NCI-H526 treated with DMSO at 0.1 percent for 48 hours (cell line): ENCODE measurements around the gene PPM1H.
"Not testable (repeated sequence)": the region's sequence is repeated elsewhere in the genome, so short reads cannot be mapped to it uniquely, and the experiment has no call there.

Source experiments
- DNase-seq: peaks from one replicate; lab custom pipeline; 2025; lab: John Stamatoyannopoulos, UW

Gene PPM1H

DNA sequence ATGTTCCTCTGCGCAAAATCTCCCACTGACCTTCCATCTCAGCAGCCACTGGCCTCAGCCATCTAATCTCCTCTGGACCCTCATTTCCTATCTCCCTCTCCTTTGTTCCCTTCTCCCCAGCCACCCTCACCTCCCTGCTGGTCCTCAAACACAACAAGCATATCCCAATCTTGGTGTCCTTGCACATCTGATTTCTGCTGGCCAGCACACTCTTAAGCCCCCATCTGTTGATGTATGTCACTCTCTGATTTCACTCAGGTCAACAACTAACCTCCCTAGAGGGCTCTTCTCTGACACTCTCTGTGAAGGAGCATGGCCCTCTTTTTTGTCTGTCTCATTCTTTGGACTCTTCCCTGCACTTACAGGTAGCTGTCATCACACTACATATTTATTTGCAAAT lies 25.6 kb downstream of the PPM1H start:
- no peak for DNase-seq

DNA sequence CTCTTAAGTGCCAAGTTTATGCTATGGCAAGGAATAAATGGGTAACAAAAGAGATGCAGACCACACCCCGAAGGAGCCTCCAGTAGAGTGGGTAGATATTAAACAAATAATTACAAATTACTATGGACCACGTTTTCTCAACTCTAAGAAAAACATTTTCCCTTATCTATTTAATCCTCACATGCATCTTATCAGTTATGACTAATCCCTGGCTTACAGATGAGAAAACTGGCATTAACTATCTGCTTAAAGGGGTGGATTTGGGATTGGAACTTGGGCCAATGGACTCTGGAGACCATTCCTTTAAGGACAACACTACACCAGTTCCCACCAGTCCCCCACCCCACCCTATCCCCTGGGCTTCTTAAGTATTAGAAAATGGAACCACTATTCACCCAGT lies 26.3 kb downstream of the PPM1H start:
- DNase-seq = no peak

DNA sequence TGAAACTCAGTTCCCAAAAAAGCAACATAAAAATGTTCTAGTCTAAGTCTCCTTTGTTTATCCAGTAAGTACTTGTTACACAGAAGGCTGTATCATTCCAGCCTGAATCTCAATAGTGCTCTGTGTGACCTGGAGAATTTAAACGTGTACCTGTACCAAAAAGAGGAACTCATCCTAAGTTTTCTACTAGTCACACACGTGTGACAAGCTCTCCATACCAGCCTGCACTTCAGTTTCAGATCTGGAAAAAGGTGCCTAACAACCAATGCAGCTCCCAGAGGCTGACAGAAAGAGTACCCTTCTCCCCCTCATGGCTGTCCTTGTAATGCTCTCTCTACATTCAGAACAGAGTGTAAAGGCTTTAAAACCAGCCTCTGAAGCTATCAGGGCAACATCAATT lies 27.4 kb downstream of the PPM1H start:
- DNase-seq = no peak

DNA sequence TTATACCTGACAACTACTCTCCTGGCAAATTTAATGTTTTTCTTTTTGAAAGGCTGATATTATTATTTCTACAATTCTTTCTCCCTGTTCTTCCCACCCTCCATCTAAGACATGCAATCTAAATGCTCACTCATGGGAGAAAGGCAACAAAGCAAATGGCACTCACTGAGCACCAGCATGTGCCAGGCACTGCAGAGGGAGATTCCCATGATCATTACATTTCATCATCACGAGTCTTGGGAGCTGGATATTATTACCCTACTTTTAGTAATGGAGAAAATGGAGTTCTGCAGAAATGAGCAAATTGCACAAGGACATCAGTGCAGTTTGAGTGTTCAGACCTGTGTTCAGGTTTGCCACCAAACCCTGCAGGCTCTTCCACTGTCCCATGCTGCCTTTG lies 27.9 kb downstream of the PPM1H start:
- no peak for DNase-seq

DNA sequence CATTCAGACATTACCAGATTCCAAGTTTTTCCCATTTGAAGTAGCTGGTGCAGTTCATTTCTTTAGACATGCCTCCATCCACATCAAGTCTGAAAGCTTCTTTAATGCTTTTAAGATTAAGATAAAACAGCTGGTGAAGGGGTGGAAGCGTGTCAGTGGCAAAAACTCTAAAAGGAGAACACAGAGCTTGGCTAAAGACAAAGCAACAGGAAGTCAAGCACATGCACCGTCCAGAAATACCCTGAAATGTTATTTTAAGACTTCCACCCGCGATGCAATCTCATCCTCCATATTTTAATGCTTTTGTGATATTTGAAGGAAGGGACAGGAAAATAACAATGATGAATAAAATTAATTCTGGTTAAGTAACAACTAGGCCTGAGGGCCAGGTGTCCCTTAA lies 31.8 kb downstream of the PPM1H start:
- no peak for DNase-seq

DNA sequence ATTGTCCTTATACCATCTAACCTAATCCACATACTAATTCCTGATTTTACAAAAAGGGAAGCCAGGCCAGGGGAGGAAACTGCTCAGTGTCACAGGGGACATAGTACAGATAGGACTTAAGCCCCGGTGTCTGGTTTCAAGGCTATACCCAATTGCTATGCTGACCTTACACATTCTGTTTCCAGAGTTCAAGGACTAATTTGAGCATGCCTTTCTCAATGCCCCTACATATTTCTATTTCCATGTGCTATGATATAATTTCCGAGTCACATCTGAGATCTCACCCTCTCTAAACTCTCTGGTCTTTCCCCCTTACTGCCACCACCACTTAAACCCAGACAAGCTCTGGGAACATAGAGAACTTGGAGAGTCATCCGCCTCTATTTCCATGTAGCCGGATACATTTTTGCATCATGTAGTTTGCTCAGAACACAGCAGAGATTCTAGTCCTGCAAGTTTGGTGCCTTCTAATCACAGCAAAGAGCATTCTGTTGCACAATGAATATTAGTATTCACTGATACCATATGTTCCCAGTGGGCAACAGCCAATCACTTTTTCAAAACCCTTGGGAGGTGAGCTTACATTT lies 34.2 kb downstream of the PPM1H start:
- peak; percentile 27 for DNase-seq

DNA sequence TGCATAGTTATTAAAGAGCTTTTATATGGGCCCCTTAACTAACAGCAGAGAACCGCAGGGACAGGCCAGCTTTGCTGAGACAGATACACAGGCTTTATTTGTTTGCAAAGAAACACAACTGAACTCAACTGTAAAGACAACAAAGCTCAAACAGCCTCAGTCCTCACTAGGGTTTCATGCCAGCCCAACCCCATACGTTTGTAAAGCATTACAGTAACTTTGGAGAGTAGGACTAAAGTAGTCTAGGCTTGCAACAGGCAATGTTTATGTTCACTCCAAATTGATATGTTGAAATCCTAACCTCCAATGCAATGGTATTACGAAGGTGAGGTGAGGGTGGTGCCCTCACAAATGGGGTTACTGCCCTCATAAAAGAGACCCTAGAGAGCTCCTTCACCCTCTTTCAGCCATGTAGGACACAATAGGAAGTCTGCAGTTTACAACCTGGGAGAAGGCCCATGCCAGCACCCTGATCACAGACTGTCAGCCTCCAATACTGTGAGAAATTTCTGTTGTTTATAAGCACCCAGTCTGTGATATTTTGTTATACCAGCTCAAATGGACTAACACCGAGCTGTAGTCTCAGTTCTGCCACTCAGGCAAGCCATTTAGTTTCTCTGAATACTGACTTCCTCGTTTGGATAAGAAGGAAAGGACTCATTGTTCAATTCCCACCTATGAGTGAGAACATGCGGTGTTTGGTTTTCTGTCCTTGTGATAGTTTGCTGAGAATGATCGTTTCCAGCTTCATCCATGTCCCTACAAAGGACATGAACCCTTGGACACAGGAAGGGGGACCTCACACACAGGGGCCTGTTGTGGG lies 35.2 kb downstream of the PPM1H start:
- DNase-seq = no peak

DNA sequence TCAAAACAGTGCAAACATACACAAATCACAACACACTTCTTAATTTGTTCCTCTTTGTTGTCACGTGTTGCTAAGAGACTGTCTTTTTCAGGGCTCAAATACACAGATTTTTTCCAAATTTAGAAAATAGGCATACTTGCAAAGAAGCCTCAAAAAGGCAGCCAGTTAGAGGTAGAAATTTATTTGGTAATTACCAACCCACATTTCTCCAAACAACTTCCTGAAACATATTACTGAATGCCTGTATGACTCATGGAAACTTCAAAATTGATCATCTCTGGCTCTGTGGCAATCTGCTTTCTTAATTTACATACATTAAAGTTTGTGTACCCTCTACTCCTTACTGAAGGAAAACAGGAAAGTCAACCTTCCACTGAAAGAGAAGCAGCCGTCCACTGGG lies 36.4 kb downstream of the PPM1H start:
- no peak for DNase-seq

DNA sequence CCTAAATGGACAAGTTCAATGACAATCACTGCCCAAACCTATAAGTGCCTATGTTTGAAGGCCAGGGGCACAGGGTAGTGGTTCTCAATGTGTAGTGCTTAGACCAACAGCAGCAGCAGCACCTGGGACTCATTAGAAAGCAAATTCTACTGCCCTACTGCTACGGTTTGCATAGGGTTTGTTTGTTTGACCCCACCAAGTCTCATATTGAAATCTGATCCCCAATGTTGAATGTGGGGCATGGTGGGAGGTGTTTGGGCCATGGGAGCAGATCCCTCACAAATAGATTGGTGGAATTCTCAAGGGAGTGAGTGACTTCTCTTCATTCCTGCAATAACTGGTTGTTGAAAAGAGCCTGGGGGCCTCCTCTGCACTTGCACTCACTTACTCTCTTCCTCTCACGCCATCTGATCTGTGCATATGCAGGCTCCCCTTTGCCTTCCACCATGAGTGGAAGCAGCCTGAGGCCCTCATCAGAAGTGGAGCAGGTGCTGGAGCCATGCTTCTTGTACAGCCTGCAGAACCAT lies 39.5 kb downstream of the PPM1H start:
- DNase-seq = peak; percentile 78

DNA sequence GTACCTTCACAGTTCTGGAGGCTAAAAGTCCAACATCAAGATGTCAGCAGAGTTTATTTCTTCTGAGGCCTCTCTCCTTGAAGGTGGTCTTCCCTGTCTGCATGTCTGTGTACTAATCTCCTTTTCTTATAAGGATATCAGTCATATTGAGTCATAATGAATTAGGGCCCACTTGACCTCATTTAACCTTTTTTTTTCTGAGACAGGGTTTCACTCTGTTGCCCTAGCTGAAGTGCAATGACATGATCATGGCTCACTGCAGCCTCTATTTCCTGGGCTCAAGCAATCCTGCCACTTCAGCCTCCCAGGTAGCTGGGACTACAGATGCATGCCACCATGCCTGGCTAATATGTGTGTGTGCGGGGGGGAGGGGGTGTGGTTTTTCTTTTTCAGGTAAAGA lies 41.7 kb downstream of the PPM1H start:
- no peak for DNase-seq

DNA sequence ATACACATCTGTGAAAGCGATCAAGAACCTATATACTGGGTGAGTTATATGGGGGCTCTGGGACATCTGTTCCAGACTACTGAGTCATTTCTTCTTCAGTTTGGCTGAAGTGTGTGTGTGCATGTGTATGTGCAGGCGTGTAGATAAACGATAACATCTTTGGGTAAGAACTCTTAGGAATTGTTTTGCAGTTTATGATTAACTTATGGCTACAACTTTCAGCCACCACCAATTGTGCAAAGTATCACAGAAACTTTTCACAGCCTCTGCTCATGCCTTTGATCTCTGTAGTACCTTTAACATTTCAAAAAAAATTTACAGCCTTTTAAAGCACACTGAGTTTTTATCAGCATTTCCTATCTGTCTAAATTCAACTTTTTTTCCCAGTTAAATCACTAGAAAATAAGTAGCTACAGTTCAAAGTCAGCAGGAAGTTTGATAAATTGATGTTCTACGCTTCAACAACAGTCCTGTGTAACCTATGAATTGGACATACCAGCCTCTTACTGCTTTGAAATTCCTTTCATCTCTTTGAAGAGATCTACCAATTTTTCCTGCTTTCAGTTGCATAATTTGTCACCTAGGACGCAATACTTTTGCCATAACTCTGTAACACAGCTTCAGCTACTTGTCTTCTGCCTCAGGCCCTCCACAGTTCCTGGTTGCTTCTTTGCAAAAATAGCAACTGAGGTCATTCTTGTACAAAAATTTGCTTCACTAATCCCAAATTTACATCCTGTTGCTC lies 43.0 kb downstream of the PPM1H start:
- no peak for DNase-seq

DNA sequence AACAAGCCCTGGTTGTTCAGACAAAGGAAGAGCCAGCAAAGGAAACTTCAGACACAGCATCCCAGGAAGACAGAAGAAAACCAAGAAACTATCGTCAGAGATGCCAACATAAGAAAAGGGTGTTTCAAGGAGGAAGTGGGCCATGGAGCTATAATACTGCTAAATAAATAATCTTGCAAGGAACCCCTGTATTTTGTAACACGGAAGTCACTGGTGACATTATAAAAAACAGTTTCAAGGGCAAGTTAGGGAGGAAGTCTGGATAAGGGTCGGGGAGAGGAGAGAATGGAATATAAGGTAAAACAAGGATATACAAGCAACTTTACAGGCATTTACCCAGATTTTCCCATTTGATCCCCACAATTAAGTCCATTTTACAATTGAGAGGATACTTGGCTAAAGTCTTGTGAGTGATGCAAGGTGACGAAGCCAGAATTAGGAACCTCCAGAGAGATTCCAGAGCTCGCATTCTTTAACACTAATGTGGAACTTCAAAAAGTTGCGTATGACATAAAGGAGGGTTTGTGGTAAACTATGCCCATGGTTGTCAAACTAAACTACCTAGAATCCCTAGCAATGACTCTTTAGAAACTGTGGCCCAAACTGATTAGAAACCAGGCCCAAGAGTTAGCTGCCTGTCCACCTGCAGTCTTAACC lies 46.4 kb downstream of the PPM1H start:
- DNase-seq = no peak

DNA sequence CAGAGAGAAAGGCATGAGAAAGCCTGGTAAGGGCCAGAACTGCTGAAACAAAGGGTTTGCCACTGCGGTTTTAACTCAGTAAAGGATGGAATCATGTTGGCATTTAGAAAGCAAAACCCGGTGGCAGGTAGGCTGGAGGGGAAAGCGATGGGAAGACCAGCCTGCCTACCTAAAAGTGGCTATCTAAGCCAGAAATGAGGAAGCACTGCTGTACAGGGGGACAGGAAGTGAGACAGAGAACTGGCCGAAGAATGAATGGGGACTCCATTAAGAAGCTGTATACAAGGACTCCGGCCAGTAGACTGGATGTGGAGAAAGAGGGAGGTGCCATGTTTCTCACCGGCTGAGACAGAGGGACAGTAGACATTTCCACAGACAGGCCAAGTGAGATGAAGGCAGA lies 48.2 kb downstream of the PPM1H start:
- DNase-seq = no peak

DNA sequence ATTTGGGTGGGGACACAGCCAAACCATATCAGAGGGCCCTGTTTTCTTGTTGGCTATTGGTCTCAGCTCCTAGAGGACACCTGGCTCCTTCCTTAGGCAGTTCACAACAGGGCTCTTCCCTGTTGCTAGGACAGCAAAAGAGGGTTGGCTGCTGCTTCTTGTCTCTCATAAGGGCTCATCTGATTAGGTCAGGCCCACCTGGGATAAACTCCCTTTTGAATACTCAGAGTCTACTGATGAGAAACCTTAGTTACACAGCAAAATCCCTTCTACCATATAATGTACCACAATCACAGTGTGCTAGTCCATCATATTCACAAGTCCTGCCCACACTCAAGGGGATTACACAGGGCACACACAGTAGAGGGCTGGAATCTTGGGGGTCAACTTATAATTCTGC lies 49.7 kb downstream of the PPM1H start:
- no peak for DNase-seq

DNA sequence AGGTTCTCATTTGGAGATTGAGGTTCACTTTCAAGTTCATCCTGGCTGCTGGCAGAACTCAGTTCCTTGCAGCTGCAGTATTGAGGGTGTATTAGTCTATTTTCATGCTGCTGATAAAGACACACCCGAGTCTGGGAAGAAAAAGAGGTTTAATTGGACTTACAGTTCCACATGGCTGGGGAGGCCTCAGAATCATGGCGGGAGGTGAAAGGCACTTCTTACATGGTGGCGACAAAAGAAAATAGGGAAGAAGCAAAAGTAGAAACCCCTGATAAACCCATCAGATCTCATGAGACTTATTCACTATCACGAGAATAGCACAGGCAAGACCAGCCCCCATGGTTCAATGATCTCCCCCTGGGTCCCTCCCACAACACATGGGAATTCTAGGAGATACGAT lies 50.1 kb downstream of the PPM1H start:
- DNase-seq = not testable (repeated sequence)

DNA sequence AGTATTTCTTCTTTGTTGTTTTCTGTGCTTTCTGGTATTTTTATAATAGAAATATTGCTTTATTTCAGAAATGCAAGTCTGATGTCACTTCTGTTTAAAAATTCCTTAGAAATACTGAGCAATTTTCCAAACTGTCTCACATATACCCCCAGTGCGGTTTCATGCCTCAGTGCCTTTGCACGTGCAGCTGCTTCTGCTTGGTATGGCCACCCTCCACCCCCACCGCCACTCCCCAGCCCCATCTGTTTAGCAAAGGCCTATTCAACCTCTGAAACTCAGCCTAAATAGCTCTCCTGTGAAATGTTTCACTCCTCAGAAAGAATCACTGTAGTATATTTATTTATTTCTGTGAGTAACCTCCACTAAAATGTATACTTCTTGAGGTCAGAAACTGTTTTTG lies 52.3 kb downstream of the PPM1H start:
- no peak for DNase-seq

DNA sequence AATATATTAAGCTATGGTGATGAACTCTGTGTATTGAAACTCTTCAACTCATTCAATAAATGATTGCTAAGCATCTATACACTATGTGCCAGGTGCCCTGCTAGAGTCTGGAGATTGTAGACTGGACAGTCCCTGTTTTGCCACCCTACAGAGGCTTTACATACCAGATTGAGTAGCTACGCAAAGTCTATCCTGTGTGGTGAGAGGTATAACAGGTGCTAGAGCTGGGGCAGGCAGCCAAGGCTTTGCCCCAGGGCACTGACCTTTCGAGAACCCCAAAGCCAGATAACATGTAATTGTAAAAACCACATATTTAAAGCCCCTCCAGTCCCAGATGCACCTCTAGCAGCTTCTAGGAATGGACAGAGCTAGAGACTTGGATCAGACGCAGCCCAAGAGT lies 52.8 kb downstream of the PPM1H start:
- no peak for DNase-seq

DNA sequence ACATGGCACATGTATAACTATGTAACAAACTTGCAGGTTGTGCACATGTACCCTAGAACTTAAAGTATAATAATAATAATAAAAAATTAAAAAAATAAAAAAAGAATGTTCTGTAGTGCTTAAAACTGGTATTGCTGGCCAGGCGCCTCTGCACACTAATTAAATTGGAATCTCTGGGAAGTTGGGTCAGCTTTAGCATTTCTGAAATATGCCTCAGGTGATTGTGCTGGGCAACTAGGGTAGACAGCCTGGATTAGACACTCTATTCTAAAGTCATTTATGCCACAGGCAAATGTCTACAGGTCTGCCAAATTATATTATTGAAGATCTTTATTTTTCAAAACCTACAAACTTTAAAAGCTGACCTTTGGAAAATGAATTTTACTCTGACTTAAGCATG lies 55.3 kb downstream of the PPM1H start:
- DNase-seq = no peak

DNA sequence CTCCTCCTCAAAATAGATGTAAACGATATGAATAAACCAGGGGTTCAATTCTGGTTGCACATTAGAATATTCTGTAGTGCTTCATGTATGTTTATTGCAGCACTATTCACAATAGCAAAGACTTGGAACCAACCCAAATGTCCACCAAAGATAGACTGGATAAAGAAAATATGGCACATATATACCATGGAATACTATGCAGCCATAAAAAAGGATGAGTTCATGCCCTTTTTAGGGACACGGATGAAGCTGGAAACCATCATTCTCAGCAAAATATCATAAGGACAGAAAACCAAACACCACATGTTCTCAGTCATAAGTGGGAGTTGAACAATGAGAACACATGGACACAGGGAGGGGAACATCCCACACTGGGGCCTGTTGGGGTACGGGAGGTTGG lies 55.7 kb downstream of the PPM1H start:
- not testable (repeated sequence) for DNase-seq

DNA sequence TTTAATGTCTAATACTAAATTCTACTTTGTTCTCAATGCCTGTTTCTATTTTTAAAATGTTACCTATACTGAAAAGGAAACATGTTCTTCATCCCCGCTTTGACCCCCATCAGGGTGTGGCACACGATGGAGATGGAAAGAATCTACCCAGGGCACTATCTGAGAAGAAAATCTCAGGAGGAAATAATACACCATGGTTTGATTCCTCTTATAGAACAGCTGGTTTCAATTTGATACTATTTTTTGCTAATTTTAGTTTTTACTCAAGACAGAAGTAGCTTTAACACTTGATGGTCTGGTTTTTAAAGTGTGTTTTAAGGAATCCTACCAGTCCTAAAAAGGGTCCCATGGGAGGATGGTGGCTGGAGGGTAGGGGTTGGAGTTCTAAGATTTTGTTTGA lies 56.7 kb downstream of the PPM1H start:
- DNase-seq = no peak

DNA sequence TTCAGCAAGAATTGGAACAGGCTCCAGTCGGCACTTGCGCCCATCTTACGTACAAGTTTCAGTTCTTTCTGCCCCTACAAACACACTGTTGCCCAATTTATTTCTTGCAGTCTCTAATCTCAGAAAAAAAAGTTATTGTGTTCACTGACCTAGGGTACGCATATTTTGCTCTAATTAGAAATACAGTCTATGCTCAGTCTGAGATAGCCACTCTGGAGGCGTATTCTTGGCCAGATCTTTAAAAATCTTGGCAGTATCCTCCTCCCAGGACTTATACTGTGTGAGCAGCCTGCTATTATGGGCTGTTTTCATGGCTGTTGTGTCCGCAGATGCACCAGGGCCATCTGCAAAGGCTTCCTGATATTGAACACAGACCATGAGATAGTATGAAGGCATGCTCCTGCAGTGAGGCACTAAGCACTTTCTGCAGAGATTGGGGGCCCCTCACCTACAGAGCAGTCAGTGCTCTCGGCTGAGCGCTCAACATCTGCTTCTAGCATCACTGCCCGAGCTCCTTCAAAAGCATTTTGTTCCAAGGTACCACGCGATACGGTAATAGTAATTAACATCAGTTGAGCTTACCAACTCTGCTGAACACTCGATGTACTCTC lies 57.9 kb downstream of the PPM1H start:
- DNase-seq = no peak

DNA sequence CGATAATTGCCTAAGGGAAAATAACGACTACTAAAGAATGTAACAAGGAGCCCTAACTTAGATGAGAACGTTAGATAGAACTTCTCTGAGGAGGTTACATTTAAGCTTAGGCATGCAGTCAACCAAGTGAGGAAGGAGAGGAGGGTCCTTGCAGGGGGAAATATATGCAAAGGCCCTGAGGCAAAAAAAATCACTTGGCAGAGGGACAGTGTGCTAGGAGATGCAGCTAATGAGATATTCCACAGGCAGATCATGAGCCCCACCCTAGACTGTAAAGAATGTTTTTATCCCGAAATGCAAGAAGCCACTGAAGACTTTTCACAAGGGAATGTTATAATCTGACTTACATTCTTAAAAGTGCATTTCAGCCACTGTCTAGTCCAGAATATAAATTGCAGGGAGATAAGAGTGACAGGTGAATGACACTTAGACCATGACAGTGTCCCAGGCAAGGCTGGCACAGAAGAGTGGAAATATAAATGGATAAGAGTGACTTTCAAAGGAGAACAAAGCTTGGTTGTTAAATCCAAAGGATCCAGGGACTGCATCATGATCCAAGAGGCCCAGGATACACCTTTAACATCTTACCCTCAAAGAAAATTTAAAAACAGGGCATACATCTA lies 61.0 kb downstream of the PPM1H start:
- no peak for DNase-seq
